Fibroblast of mammary gland (primary cell): ENCODE measurements around the gene MAN1A1.

Experiments used
- DNase-seq: peaks from one replicate; pipeline ENCODE4 v3.0.0-alpha.2; 2010; ENCODE audit warnings: low read depth
- H3K4me3 ChIP-seq: 2 replicates; pipeline ENCODE4 v1.5.1; 2011; ENCODE audit warnings: low read depth, mild to moderate bottlenecking, low read length, moderate library complexity; ENCODE audit not compliant: control insufficient read depth
- CTCF ChIP-seq: conservative IDR thresholded peaks from 2 replicates; pipeline ENCODE4 v1.5.1; 2011; ENCODE audit warnings: low read depth, low read length, inconsistent platforms; ENCODE audit not compliant: control insufficient read depth, insufficient read depth

Gene MAN1A1

DNA sequence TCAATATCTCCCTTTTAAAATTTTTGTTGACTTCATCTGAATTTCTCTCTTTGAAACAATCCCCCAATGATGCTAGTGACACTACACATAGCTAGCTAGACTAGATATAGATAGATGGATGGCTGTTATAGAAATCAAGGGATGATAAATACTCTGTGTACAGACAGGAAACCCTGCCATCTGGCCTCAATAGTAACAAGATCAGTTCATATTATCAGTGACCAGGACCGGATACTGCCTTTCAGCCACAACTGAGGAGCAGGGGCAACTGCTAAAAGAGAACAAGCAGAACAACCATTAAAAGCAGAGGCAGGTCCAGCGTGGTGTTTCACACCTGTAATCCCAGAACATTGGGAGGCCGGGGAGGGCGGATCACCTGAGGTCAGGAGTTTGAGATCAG is 152.8 kb downstream of the MAN1A1 start:
- no peak for TF ChIP-seq CTCF
- no peak overlapping the region for H3K4me3 ChIP-seq
- no peak for DNase-seq

GRCh38 chr6:119195848-119196247 is 153.7 kb downstream of the MAN1A1 start:
- no peak overlapping the region for H3K4me3 ChIP-seq
- no peak for DNase-seq
- no peak for TF ChIP-seq CTCF

DNA sequence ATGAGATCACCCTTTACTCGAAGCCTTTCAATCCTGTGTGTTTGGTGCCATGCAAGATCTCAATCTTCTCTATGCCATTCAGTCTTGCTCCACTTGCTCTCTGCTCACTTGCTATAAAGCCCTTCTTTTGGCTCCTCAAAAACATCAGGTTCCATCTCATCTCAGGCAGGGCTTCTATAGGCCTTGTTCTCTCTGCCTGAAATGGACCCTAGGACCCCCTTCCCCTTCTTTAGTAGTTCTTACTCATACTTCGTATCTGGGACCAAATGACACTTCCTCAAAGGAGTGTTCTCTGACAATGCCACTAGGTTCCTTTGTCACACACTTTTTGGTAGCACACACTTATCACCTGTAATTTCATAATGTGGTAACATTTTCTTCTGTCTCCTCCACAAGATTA is 154.4 kb downstream of the MAN1A1 start:
- H3K4me3 ChIP-seq = no peak overlapping the region
- no peak for TF ChIP-seq CTCF
- DNase-seq = no peak

DNA sequence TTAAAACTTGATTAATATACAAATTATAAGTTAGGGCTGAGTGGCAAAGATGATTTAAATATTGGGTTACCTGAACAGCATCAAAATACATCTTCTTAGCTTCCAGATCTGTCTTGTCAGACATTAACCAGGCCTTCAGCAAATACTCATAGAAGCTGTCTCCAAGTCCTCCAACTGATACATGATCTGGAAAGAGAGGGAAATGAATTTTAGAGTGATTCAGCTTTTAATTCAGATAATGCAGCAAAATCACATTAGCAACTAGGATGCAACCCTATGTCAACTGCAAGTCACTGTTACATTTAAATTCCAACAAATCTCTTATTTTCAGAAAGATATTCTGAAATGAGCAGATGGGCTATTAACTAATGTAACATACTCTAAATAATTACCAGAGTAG is 155.9 kb downstream of the MAN1A1 start:
- no peak for DNase-seq
- no peak overlapping the region for H3K4me3 ChIP-seq
- TF ChIP-seq CTCF = no peak

DNA sequence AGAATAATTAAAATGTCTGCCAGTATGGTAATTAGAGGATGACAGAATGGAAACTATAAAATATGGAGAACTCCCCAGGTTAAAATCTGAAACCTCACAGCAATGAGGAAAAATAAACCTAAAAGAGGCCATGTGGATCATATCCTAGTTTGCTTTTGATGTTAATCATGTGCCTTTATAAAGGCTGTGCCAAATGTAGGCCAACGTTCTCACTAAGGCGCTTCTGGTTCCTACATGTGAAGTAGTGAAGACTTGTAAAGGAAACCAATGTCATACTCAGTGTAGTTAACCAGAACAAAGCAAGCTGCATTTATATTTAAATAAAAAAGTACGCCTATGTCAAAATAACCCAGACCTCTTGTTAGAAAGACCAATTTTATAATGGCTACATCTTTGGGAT is 157.4 kb downstream of the MAN1A1 start:
- no peak overlapping the region for H3K4me3 ChIP-seq
- no peak for TF ChIP-seq CTCF
- no peak for DNase-seq

DNA sequence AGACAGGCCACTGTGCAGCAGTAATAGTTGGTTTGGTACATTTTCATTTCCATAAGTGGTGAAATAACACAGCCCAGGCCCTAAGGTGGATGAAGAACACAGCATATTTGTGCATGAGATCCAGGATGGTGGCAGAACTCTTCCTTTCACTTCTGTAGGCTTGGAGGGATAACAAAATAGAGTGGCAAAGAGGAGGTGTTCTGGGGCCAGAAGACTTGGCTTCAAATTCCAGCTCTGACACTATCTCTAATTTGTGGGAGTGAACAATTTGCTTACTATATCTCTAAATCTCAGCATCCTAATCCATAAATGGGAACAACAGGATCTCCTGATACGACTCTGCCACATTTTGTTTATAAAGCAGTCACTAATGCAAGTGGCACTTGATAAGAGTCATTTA is 159.4 kb downstream of the MAN1A1 start:
- DNase-seq = no peak
- no peak for TF ChIP-seq CTCF
- H3K4me3 ChIP-seq = no peak overlapping the region

- no peak overlapping the region for H3K4me3 ChIP-seq
- no peak for TF ChIP-seq CTCF
- no peak for DNase-seq
Observed at GRCh38 chr6:119189498-119189897, 160.1 kb downstream of the MAN1A1 start.
